Fibroblast of mammary gland (primary cell): ENCODE data around the gene VDAC1.

Experiments used
- DNase-seq: peaks from one replicate; pipeline ENCODE4 v3.0.0-alpha.2; 2010; ENCODE audit warnings: low read depth
- H3K4me3 ChIP-seq: 2 replicates; pipeline ENCODE4 v1.5.1; 2011; ENCODE audit warnings: low read depth, mild to moderate bottlenecking, low read length, moderate library complexity; ENCODE audit not compliant: control insufficient read depth
- CTCF ChIP-seq: conservative IDR thresholded peaks from 2 replicates; pipeline ENCODE4 v1.5.1; 2011; ENCODE audit warnings: low read depth, low read length, inconsistent platforms; ENCODE audit not compliant: control insufficient read depth, insufficient read depth

VDAC1 gene

GRCh38 chr5:133950821-133951612, 53.8 kb downstream of the VDAC1 start:
- no peak overlapping the region for H3K4me3 ChIP-seq
- TF ChIP-seq CTCF = no peak

GRCh38 chr5:133948721-133949120, 56.1 kb downstream of the VDAC1 start:
- TF ChIP-seq CTCF = no peak
- no peak for DNase-seq
- H3K4me3 ChIP-seq = no peak overlapping the region

More at GRCh38 chr5:133950821-133951612, 53.8 kb downstream of the VDAC1 start:
- DNase-seq = no peak

GRCh38 chr5:133947431-133947841, 57.3 kb downstream of the VDAC1 start:
- TF ChIP-seq CTCF = no peak
- H3K4me3 ChIP-seq = no peak overlapping the region
- no peak for DNase-seq

GRCh38 chr5:133945568-133945967, 59.2 kb downstream of the VDAC1 start:
- TF ChIP-seq CTCF = no peak
- no peak for DNase-seq

GRCh38 chr5:133944263-133945185, 60.3 kb downstream of the VDAC1 start:
- DNase-seq = peak; percentile 57
- no peak overlapping the region for H3K4me3 ChIP-seq
- TF ChIP-seq CTCF = peak; percentile 76

More at GRCh38 chr5:133945568-133945967, 59.2 kb downstream of the VDAC1 start:
- H3K4me3 ChIP-seq = no peak overlapping the region

- no peak overlapping the region for H3K4me3 ChIP-seq
- no peak for TF ChIP-seq CTCF
- DNase-seq = no peak
Measured at GRCh38 chr5:133943475-133943817, 61.3 kb downstream of the VDAC1 start.
